BE2C (cell line): ENCODE results near the gene SIRPG.
"Not testable (repeated sequence)": the region's sequence is repeated elsewhere in the genome, so short reads cannot be mapped to it uniquely, and the experiment has no call there.

Experiments used
- DNase-seq: peaks from one replicate; pipeline ENCODE4 v3.0.0-alpha.2; 2020
- H3K27me3 ChIP-seq: fragments of 250-450 bp; sonication (Bioruptor Pico); 2 replicates; pipeline ENCODE4 v1.5.1; 2020; ENCODE audit warnings: mild to moderate bottlenecking
- H3K36me3 ChIP-seq: fragments of 250-450 bp; sonication (Bioruptor Pico); 2 replicates; pipeline ENCODE4 v1.5.1; 2020; ENCODE audit warnings: mild to moderate bottlenecking
- H3K4me1 ChIP-seq: fragments of 250-450 bp; sonication (Bioruptor Pico); 2 replicates; pipeline ENCODE4 v1.5.1; 2020
- H3K4me3 ChIP-seq: 2 replicates; pipeline ENCODE4 v1.5.1; 2011; ENCODE audit warnings: low read depth, low read length
- H3K9me3 ChIP-seq: fragments of 250-450 bp; sonication (Bioruptor Pico); 2 replicates; pipeline ENCODE4 v1.5.1; 2020
- TF ChIP-seq, protein P1 (sequence below): IDR thresholded peaks from 2 replicates; pipeline ENCODE4 v1.5.1; 2012; ENCODE audit warnings: mild to moderate bottlenecking, low read depth, low read length

Gene SIRPG

DNA sequence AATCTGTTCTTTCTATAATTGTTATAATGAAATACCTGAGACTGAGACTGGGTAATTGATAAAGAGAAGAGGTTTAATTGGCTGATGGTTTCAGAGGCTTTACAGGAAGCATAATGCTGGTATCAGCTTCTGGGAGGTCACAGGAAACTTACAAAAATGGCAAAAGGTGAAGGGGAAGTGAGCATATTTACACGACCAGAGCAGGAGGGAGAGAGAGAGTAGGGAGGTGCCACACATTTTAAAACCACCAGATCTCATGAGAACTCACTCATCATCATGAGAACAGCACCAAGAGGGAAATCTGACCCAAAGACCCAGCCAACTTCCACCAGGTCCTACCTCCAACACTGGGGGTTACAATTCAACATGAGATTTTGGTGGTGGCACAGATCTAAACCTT lies 35.1 kb downstream of the SIRPG start:
- H3K4me3 ChIP-seq, result no peak overlapping the region
- DNase-seq, result no peak
- H3K9me3 ChIP-seq, result no peaks in the 10 kb centered on the region
- H3K27me3 ChIP-seq, result no peaks in the 10 kb centered on the region
- no peaks in the 10 kb centered on the region for H3K4me1 ChIP-seq
- TF ChIP-seq, protein P1, sequence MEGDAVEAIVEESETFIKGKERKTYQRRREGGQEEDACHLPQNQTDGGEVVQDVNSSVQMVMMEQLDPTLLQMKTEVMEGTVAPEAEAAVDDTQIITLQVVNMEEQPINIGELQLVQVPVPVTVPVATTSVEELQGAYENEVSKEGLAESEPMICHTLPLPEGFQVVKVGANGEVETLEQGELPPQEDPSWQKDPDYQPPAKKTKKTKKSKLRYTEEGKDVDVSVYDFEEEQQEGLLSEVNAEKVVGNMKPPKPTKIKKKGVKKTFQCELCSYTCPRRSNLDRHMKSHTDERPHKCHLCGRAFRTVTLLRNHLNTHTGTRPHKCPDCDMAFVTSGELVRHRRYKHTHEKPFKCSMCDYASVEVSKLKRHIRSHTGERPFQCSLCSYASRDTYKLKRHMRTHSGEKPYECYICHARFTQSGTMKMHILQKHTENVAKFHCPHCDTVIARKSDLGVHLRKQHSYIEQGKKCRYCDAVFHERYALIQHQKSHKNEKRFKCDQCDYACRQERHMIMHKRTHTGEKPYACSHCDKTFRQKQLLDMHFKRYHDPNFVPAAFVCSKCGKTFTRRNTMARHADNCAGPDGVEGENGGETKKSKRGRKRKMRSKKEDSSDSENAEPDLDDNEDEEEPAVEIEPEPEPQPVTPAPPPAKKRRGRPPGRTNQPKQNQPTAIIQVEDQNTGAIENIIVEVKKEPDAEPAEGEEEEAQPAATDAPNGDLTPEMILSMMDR, result no peak
- H3K36me3 ChIP-seq, result no peaks in the 10 kb centered on the region

GRCh38 chr20:1621316-1621715 lies 36.3 kb downstream of the SIRPG start:
- no peak for DNase-seq
- TF ChIP-seq, protein P1, result no peak
- H3K9me3 ChIP-seq, result no peaks in the 10 kb centered on the region
- no peaks in the 10 kb centered on the region for H3K27me3 ChIP-seq
- H3K4me1 ChIP-seq, result no peaks in the 10 kb centered on the region
- no peak overlapping the region for H3K4me3 ChIP-seq
- no peaks in the 10 kb centered on the region for H3K36me3 ChIP-seq

- no peaks in the 10 kb centered on the region for H3K4me1 ChIP-seq
- no peak within 1 kb of the TSS for H3K4me3 ChIP-seq
- H3K9me3 ChIP-seq, result no peaks in the 10 kb centered on the region
- DNase-seq, result no peak
- no peaks in the 10 kb centered on the region for H3K27me3 ChIP-seq
- no peaks in the 10 kb centered on the region for H3K36me3 ChIP-seq
- TF ChIP-seq, protein P1, result no peak
Measured at GRCh38 chr20:1619861-1620444, 37.6 kb downstream of the SIRPG start, which contains the start of gene SIRPB1. TSS of gene SIRPB1 (minus strand) at chr20:1620009. CDS start at chr20:1619944, 65 bp downstream.

DNA sequence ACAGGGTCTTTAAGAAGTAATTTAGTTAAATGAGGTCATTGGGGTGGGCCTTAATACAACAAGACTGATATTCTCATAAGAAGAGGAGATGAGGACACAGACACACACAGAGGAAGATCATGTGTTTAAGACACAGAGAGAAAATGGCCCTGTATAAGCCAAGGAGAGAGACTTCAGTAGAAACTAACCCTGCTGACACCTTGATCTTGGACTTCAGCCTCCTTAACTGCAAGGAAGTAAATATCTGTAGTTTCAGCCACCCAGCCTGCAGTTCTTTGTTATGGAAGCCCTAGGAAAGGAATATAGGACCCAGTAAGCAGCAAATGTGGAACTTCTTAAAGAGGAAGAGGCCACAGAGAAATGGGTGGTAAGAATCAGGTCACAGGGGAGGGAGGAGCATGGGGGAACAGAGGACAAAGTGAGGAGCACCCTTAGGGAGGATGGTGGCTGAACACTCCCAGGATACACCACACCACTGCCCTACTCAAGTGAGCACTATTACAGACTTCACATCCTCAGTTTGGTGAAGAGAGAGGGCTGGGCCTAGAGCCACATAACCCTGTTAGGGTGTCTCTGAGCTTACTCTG lies 38.5 kb downstream of the SIRPG start:
- H3K4me1 ChIP-seq, result no peaks in the 10 kb centered on the region
- H3K9me3 ChIP-seq, result no peaks in the 10 kb centered on the region
- H3K27me3 ChIP-seq, result no peaks in the 10 kb centered on the region
- TF ChIP-seq, protein P1, result no peak
- H3K36me3 ChIP-seq, result no peaks in the 10 kb centered on the region
- DNase-seq, result no peak
- H3K4me3 ChIP-seq, result no peak overlapping the region

DNA sequence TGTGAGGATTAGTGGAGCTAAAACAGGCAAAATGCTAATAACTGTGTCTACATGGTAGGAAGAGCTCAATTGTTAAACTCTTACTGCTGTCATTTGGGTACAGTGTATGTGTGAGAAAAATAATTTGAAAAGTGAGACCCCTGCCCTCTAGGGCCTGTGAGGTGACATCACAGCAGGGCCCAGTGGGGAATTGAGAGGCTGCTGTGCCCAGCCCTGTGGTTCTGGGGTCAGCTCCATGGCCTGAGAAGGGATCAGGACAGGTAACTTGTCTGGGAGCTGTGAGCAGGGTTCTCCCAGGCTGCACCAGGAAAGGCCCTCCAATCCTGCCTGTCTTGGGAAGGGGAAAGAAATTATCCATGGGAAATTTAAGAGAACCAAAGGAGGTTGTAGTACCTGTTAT lies 39.1 kb downstream of the SIRPG start:
- DNase-seq, result no peak
- Histone ChIP-seq H3K36me3 (no peaks in the 10 kb centered on the region), H3K27me3 (no peaks in the 10 kb centered on the region), H3K9me3 (no peaks in the 10 kb centered on the region), H3K4me1 (no peaks in the 10 kb centered on the region), H3K4me3 (no peak overlapping the region)
- TF ChIP-seq, protein P1, result no peak

GRCh38 chr20:1616858-1617434 lies 40.6 kb downstream of the SIRPG start:
- no peaks in the 10 kb centered on the region for H3K9me3 ChIP-seq
- H3K27me3 ChIP-seq, result no peaks in the 10 kb centered on the region
- no peak overlapping the region for H3K4me3 ChIP-seq
- DNase-seq, result no peak
- TF ChIP-seq, protein P1, result no peak
- H3K4me1 ChIP-seq, result no peaks in the 10 kb centered on the region
- H3K36me3 ChIP-seq, result no peaks in the 10 kb centered on the region

DNA sequence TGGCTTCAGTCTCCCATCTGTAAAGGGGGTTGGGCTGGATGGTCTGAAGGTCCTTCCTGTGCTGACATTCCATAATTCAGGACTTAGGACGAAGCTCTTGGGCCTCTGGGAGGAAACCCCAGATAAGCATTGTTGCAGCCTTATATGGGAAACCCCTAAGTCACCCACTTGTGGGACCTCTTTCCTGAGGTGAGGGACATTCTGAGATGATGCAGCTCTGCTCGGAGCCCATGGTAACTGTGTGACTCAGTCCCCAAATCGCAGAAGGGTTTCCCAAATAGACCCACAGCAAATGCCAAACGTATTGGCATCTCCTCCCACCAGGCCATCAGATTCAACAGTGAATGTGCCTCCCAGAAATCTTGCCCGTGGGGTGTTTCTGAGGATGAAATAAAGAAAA lies 47.2 kb downstream of the SIRPG start:
- DNase-seq, result not testable (repeated sequence)

GRCh38 chr20:1608678-1609347 lies 48.8 kb downstream of the SIRPG start:
- H3K4me1 ChIP-seq, H3K27me3 ChIP-seq, H3K9me3 ChIP-seq, DNase-seq, H3K36me3 ChIP-seq, H3K4me3 ChIP-seq: not testable (repeated sequence)

More for the DNA sequence above, 47.2 kb downstream of the SIRPG start:
- not testable (repeated sequence) for H3K4me1 ChIP-seq, H3K4me3 ChIP-seq, H3K36me3 ChIP-seq, H3K9me3 ChIP-seq, H3K27me3 ChIP-seq
